GM18870 (cell line): Measurements from ENCODE around the gene EIF4E.
"Not testable (repeated sequence)": the region's sequence is repeated elsewhere in the genome, so short reads cannot be mapped to it uniquely, and the experiment has no call there.

ENCODE experiments used
- ATAC-seq: cut with Tn5 transposase; IDR thresholded peaks from one replicate; pipeline ENCODE4 v1.9.1; 2021; ENCODE audit warnings: moderate library complexity; ENCODE audit not compliant: unreplicated experiment

EIF4E gene

GRCh38 chr4:98886382-98886781 is 42.6 kb downstream of the EIF4E start:
- not testable (repeated sequence) for ATAC-seq

- ATAC-seq: not testable (repeated sequence)
Measured at GRCh38 chr4:98880884-98881283, 48.0 kb downstream of the EIF4E start.

- ATAC-seq: no peak
Measured at GRCh38 chr4:98879515-98879914, 49.4 kb downstream of the EIF4E start.

GRCh38 chr4:98873059-98873458 is 55.9 kb downstream of the EIF4E start:
- ATAC-seq: no peak

GRCh38 chr4:98872120-98872906 is 56.6 kb downstream of the EIF4E start:
- not testable (repeated sequence) for ATAC-seq

- ATAC-seq: no peak
Measured at GRCh38 chr4:98867648-98868047, 61.3 kb downstream of the EIF4E start.

- no peak for ATAC-seq
Measured at GRCh38 chr4:98865059-98865458, 63.9 kb downstream of the EIF4E start.

GRCh38 chr4:98864560-98864959 is 64.4 kb downstream of the EIF4E start:
- ATAC-seq: no peak

- no peak for ATAC-seq
Measured at GRCh38 chr4:98862371-98862770, 66.6 kb downstream of the EIF4E start.

- no peak for ATAC-seq
Measured at GRCh38 chr4:98861100-98861884, 67.6 kb downstream of the EIF4E start.

GRCh38 chr4:98851806-98852205 is 77.1 kb downstream of the EIF4E start:
- ATAC-seq: no peak

GRCh38 chr4:98850937-98851336 is 78.0 kb downstream of the EIF4E start:
- no peak for ATAC-seq

GRCh38 chr4:98848448-98848847 is 80.5 kb downstream of the EIF4E start:
- no peak for ATAC-seq

- no peak for ATAC-seq
Measured at GRCh38 chr4:98845960-98846359, 83.0 kb downstream of the EIF4E start.

- not testable (repeated sequence) for ATAC-seq
Measured at GRCh38 chr4:98842917-98843316, 86.0 kb downstream of the EIF4E start.

GRCh38 chr4:98838977-98839618 is 89.8 kb downstream of the EIF4E start:
- ATAC-seq: no peak

- ATAC-seq: no peak
Measured at GRCh38 chr4:98838531-98838930, 90.4 kb downstream of the EIF4E start.

- no peak for ATAC-seq
Measured at GRCh38 chr4:98833384-98833783, 95.5 kb downstream of the EIF4E start.

- ATAC-seq: not testable (repeated sequence)
Measured at GRCh38 chr4:98831036-98831435, 97.9 kb downstream of the EIF4E start.
